PC-9 (cell line): ENCODE results near the gene DIP2C. TPM values are rescaled to one million over a fixed set of nuclear protein-coding genes. Genes with fewer than 3 reads are reported as not detected.

Experiments used
- BruUV-seq: library from RNA; stranded (reverse); fragments of 400-500 nt; replicated peaks from 2 replicates; lab custom pipeline; 2021; lab: Mats Ljungman, UMichigan
- CTCF ChIA-PET: fragments of 300-600 bp; sonication (Branson Sonifier 250); formaldehyde crosslinking; loops from one replicate; lab custom pipeline; 2022; ENCODE audit warnings: antibody characterized with exemption; lab: Charles Lee
- POLR2A ChIA-PET: fragments of 300-600 bp; sonication (Branson Sonifier 250); formaldehyde crosslinking; loops from one replicate; lab custom pipeline; 2022; ENCODE audit warnings: antibody characterized with exemption; ENCODE audit not compliant: unreplicated experiment; lab: Charles Lee
- DNase-seq, 2 experiments: peaks; one replicate each; pipeline versions ENCODE4 v3.0.0 to v3.0.0-alpha.2; 2015 to 2022; ENCODE audit warnings: mixed read lengths in 1 of 2
- H2AFZ ChIP-seq: fragments of 200-600 bp; sonication (generic); 2 replicates; pipeline ENCODE4 v1.8.1; 2017; ENCODE audit warnings: antibody characterized with exemption
- H3F3A ChIP-seq: fragments of 200-600 bp; sonication (generic); 2 replicates; pipeline ENCODE4 v1.8.1; 2017; ENCODE audit warnings: antibody characterized with exemption, mild to moderate bottlenecking, low read depth; ENCODE audit not compliant: insufficient read depth
- H3K27ac ChIP-seq: fragments of 200-600 bp; sonication (generic); 2 replicates; pipeline ENCODE4 v1.6.1; 2016; ENCODE audit warnings: mixed run types
- H3K27me3 ChIP-seq: fragments of 200-600 bp; sonication (generic); 2 replicates; pipeline ENCODE4 v1.6.1; 2016; ENCODE audit warnings: low read depth, mixed run types; ENCODE audit not compliant: insufficient read depth
- H3K36me3 ChIP-seq: fragments of 200-600 bp; sonication (generic); 2 replicates; pipeline ENCODE4 v1.6.1; 2016; ENCODE audit warnings: low read depth, mixed run types
- H3K4me1 ChIP-seq: fragments of 200-600 bp; sonication (generic); replicated peaks from 2 replicates; pipeline ENCODE4 v1.6.1; 2016; ENCODE audit warnings: mixed run types; ENCODE audit not compliant: insufficient read depth
- H3K4me2 ChIP-seq: fragments of 200-600 bp; sonication (generic); 2 replicates; pipeline ENCODE4 v1.6.1; 2017; ENCODE audit warnings: mixed run types
- H3K4me3 ChIP-seq: fragments of 200-600 bp; sonication (generic); 2 replicates; pipeline ENCODE4 v1.6.1; 2016; ENCODE audit warnings: mixed run types
- H3K79me2 ChIP-seq: fragments of 200-600 bp; sonication (generic); 2 replicates; pipeline ENCODE4 v1.6.1; 2017; ENCODE audit warnings: low read depth, mixed run types
- H3K9me2 ChIP-seq: fragments of 200-600 bp; sonication (generic); 2 replicates; pipeline ENCODE4 v1.8.1; 2017; ENCODE audit warnings: mild to moderate bottlenecking; ENCODE audit not compliant: insufficient read depth
- H3K9me3 ChIP-seq: fragments of 200-600 bp; sonication (generic); 2 replicates; pipeline ENCODE4 v1.8.1; 2016; ENCODE audit warnings: low read depth; ENCODE audit not compliant: insufficient read depth
- H4K20me1 ChIP-seq: fragments of 200-600 bp; sonication (generic); 2 replicates; pipeline ENCODE4 v1.8.1; 2017; ENCODE audit not compliant: insufficient read depth
- CTCF ChIP-seq: fragments of 200-600 bp; sonication (generic); conservative IDR thresholded peaks from 2 replicates; pipeline ENCODE4 v1.6.1; 2017; ENCODE audit warnings: mixed run types, antibody characterized with exemption, mild to moderate bottlenecking, moderate library complexity
- EZH2 ChIP-seq: fragments of 200-600 bp; sonication (generic); IDR thresholded peaks from 2 replicates; pipeline ENCODE4 v1.8.0; 2017; ENCODE audit warnings: antibody characterized with exemption, low read depth
- intact Hi-C: fragments of 100-400 bp; cut with micrococcal nuclease; formaldehyde crosslinking; loops from one replicate; pipeline ENCODE4 v1.10.0; 2022; ENCODE audit not compliant: unreplicated experiment
- total RNA-seq: library from RNA; stranded (reverse); gene quantifications from 2 replicates; pipeline ENCODE4 v1.2.3, GENCODE V29; 2021

DIP2C gene
- total RNA-seq, 1 experiment from 2014 or later = 0.83 TPM

GRCh38 chr10:506451-507354 lies 182.8 kb downstream of the DIP2C start:
- Histone ChIP-seq H3K4me3 (no peak overlapping the region), H2AFZ (no peak overlapping the region), H3K9me3 (no peaks in the 10 kb centered on the region), H3K27ac (no peak overlapping the region), H4K20me1 (no peaks in the 10 kb centered on the region), H3K27me3 (peaks cover 47% of the 10 kb centered on the region), H3K9me2 (no peaks in the 10 kb centered on the region), H3K79me2 (no peaks in the 10 kb centered on the region), H3K4me2 (no peak overlapping the region), H3K4me1 (no peaks in the 10 kb centered on the region), H3F3A (no peaks in the 10 kb centered on the region), H3K36me3 (no peaks in the 10 kb centered on the region)
- ChIA-PET POLR2A (no interaction called here), CTCF (interaction anchor here (0.6 kb wide), 1 partner anchor 301 kb away, joined by 4 read pairs; no protein-coding TSS in a partner anchor)
- TF ChIP-seq EZH2 (no peak), CTCF (no peak)
- no peak for DNase-seq
- intact Hi-C loops = no loop called here
- BruUV-seq = no TSS peak

GRCh38 chr10:505419-505818 lies 184.0 kb downstream of the DIP2C start:
- no peaks in the 10 kb centered on the region for H4K20me1 ChIP-seq
- H3K9me2 ChIP-seq = no peaks in the 10 kb centered on the region
- no peaks in the 10 kb centered on the region for H3K36me3 ChIP-seq
- H3K4me2 ChIP-seq = no peak overlapping the region
- H3K79me2 ChIP-seq = no peaks in the 10 kb centered on the region
- no peak overlapping the region for H3K27ac ChIP-seq
- no peaks in the 10 kb centered on the region for H3K4me1 ChIP-seq
- CTCF ChIA-PET = no interaction called here
- no peak overlapping the region for H3K4me3 ChIP-seq
- no peaks in the 10 kb centered on the region for H3F3A ChIP-seq
- intact Hi-C loops = no loop called here
- POLR2A ChIA-PET = interaction anchor here (0.6 kb wide), 1 partner anchor 259 kb away, joined by 3 read pairs; no protein-coding TSS in a partner anchor
- TF ChIP-seq EZH2 (no peak), CTCF (no peak)
- BruUV-seq = no TSS peak
- peaks cover 55% of the 10 kb centered on the region for H3K27me3 ChIP-seq
- no peak overlapping the region for H2AFZ ChIP-seq
- no peaks in the 10 kb centered on the region for H3K9me3 ChIP-seq
- no peak for DNase-seq

- Histone ChIP-seq H3K36me3 (no peaks in the 10 kb centered on the region), H3K27me3 (peaks cover 55% of the 10 kb centered on the region), H3K79me2 (no peaks in the 10 kb centered on the region), H3K27ac (no peak overlapping the region), H3K4me2 (no peak overlapping the region), H4K20me1 (no peaks in the 10 kb centered on the region), H3K4me3 (no peak overlapping the region), H3K4me1 (no peaks in the 10 kb centered on the region), H3F3A (no peaks in the 10 kb centered on the region), H2AFZ (no peak overlapping the region), H3K9me3 (no peaks in the 10 kb centered on the region), H3K9me2 (no peaks in the 10 kb centered on the region)
- ChIA-PET CTCF (no interaction called here), POLR2A (interaction anchor here (0.6 kb wide), 1 partner anchor 258 kb away, joined by 3 read pairs; no protein-coding TSS in a partner anchor)
- no peak for DNase-seq
- TF ChIP-seq CTCF (no peak), EZH2 (no peak)
- intact Hi-C loops = no loop called here
- BruUV-seq = no TSS peak
These were observed 184.7 kb downstream of the DIP2C start for GRCh38 chr10:504806-505205.
